ENCODE measurements around the gene SAMD4B.
A peak's percentile ranks its signal among the peaks of the same experiment; 100 is the strongest.

SAMD4B gene

GRCh38 chr19:39390751-39391437 lies 48.7 kb downstream of the SAMD4B start, which contains the start of the genes MED29 and PAF1:
Gene MED29 (plus strand): TSS chr19:39391378. CDS start chr19:39391423, 45 bp downstream.
Gene PAF1 (minus strand): TSS chr19:39391106. CDS start chr19:39390864, 242 bp downstream.
- H3K4me1 ChIP-seq (ENCODE audit: insufficient read depth, poor library complexity, severe bottlenecking) = peaks cover 3% of the 10 kb centered on the region
- peak; percentile 21 for TF ChIP-seq CTCF (IDR thresholded peaks at IDR 0.05; ENCODE audit: poor library complexity, severe bottlenecking)
- H3K9me3 ChIP-seq (ENCODE audit: severe bottlenecking) = no peaks in the 10 kb centered on the region
- peak; percentile 97 for ATAC-seq (ENCODE audit: low read depth)
- DNase-seq (ENCODE audit: low spot score) = peak; percentile 98
- H3K36me3 ChIP-seq (ENCODE audit: low read depth) = peaks cover 60% of the 10 kb centered on the region
- peak within 1 kb of the TSS; percentile 73 for H3K27ac ChIP-seq (ENCODE audit: poor library complexity, severe bottlenecking)
- peak within 1 kb of the TSS; percentile 89 for H3K4me3 ChIP-seq (ENCODE audit: severe bottlenecking)
- H3K27me3 ChIP-seq (ENCODE audit: insufficient read depth, poor library complexity, severe bottlenecking) = no peaks in the 10 kb centered on the region

DNA sequence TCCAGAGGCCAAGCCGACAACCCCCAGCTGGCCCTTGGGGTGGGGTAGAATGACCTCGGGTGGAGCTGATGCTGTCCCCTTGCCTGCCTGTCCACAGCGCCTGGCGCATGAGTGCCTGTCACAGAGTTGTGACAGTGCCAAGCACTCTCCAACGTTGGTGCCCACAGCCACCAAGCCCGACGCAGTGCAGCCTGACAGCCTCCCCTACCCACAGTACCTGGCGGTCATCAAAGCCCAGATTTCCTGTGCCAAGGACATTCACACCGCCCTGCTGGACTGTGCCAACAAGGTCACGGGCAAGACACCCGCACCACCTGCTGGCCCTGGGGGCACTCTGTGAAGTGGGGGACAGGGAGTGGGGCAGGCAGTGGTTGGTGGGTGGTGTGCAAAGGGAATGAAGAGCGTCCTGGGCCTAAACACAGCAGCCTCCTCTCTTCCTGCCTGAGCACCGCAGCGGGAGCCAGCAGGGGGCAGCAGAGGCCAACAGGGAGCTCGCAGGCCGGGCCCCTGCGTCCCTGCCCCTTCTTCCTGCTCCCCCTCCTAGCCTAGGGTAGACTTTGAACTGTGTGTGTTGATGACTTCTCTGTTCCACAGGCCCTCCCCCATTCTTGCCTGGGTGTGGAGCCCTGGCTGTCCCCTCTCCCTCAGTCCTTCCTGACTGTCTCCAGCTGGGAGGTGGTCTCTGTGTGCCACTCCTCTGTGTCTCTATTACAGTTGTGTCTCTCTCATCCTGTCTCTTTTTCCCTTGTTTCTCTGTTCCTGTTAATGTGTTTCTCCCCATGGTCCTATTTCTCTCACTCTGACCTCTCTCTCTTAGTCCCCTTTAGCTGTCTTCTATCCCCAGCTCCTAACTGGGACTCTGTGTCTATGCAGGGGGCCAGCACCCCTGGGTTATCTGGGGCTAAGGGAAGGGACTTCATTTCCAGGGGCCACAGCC lies 55.4 kb downstream of the SAMD4B start:
- peak; percentile 97 for TF ChIP-seq CTCF (IDR thresholded peaks at IDR 0.05; ENCODE audit: poor library complexity, severe bottlenecking)
- H3K27ac ChIP-seq (ENCODE audit: poor library complexity, severe bottlenecking) = peak overlapping the region; percentile 98
- ATAC-seq (ENCODE audit: low read depth) = peak; percentile 71
- H3K36me3 ChIP-seq (ENCODE audit: low read depth) = peaks cover 21% of the 10 kb centered on the region
- H3K27me3 ChIP-seq (ENCODE audit: insufficient read depth, poor library complexity, severe bottlenecking) = no peaks in the 10 kb centered on the region
- peaks cover 30% of the 10 kb centered on the region for H3K4me1 ChIP-seq (ENCODE audit: insufficient read depth, poor library complexity, severe bottlenecking)
- DNase-seq (ENCODE audit: low spot score) = no peak
- no peaks in the 10 kb centered on the region for H3K9me3 ChIP-seq (ENCODE audit: severe bottlenecking)
- H3K4me3 ChIP-seq (ENCODE audit: severe bottlenecking) = no peak overlapping the region

DNA sequence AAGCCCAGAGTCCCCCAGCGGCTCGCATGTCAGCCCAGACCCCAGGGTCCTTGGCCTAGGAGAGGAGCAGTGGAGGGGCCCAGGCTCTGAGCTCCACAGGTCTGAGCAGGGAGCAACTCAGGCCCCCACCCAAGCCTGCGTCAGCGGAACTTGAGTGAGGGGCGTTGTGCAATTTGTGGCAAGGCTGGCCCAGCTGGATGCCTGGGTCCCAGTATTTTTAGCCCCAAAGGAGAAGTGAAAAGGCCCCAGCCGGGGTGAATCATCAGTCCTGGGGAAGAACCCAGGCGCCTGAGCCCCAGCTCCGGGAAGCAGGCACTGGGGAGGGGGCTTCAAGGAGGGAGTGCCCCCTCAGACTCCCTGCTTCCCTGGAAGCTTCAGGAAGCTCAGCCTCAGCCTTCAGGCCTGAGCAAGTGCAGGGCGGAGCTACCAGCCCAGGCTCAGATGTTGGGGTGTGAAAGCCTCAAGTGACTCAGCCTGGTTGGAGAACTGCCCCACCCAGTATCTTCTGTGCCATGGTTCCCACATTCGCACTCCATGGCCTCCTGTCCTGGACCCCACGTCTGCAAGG lies 56.2 kb downstream of the SAMD4B start:
- ATAC-seq (ENCODE audit: low read depth) (peak; percentile 64), DNase-seq (ENCODE audit: low spot score) (peak; percentile 88)
- Histone ChIP-seq H3K27me3 (ENCODE audit: insufficient read depth, poor library complexity, severe bottlenecking) (no peaks in the 10 kb centered on the region), H3K36me3 (ENCODE audit: low read depth) (peaks cover 17% of the 10 kb centered on the region), H3K4me1 (ENCODE audit: insufficient read depth, poor library complexity, severe bottlenecking) (peaks cover 33% of the 10 kb centered on the region), H3K4me3 (ENCODE audit: severe bottlenecking) (no peak overlapping the region), H3K27ac (ENCODE audit: poor library complexity, severe bottlenecking) (peak overlapping the region; percentile 98), H3K9me3 (ENCODE audit: severe bottlenecking) (no peaks in the 10 kb centered on the region)
- no peak for TF ChIP-seq CTCF (IDR thresholded peaks at IDR 0.05; ENCODE audit: poor library complexity, severe bottlenecking)

DNA sequence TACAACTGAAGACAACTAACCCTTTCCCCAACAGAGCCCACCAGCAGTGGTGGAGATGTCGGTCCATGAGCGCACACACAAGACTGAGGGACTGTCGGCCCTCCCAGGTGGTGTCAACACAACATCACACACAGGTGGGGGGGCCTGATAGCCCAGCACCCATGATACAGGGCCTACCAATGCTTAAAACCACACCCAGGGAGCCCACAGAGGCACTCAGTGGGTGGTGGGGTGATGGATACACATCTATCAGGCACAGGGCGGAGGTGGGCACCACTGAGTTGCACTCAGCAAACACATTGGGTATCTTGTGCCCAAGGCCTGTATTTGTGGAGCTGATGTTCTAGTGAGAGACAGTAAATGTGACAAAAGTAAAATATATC lies 57.4 kb downstream of the SAMD4B start:
- H3K4me1 ChIP-seq (ENCODE audit: insufficient read depth, poor library complexity, severe bottlenecking) = peaks cover 39% of the 10 kb centered on the region
- peak overlapping the region; percentile 98 for H3K27ac ChIP-seq (ENCODE audit: poor library complexity, severe bottlenecking)

More for the DNA sequence above, 57.4 kb downstream of the SAMD4B start:
- TF ChIP-seq CTCF (IDR thresholded peaks at IDR 0.05; ENCODE audit: poor library complexity, severe bottlenecking) = no peak
- Histone ChIP-seq H3K36me3 (ENCODE audit: low read depth) (peaks cover 9% of the 10 kb centered on the region), H3K27me3 (ENCODE audit: insufficient read depth, poor library complexity, severe bottlenecking) (no peaks in the 10 kb centered on the region), H3K9me3 (ENCODE audit: severe bottlenecking) (no peaks in the 10 kb centered on the region), H3K4me3 (ENCODE audit: severe bottlenecking) (no peak overlapping the region)
- no peak for DNase-seq (ENCODE audit: low spot score)
- no peak for ATAC-seq (ENCODE audit: low read depth)
